SK-MEL-5 (cell line): ENCODE measurements around the gene PACSIN2. TPM values are rescaled to one million over a fixed set of nuclear protein-coding genes. Genes with fewer than 3 reads are reported as not detected.
"Not testable (repeated sequence)": the region's sequence is repeated elsewhere in the genome, so short reads cannot be mapped to it uniquely, and the experiment has no call there.

Experiments used
- DNase-seq: peaks from one replicate; pipeline ENCODE4 v3.0.0-alpha.2; 2016; ENCODE audit warnings: low read depth, low spot score
- in situ Hi-C: cut with HindIII; loops from 2 replicates; pipeline ENCODE4 v1.10.0; 2016; ENCODE audit warnings: low sequenced_read_pairs, high pct_unique_total_duplicates, low pct_unique_long_range_greater_than_20kb
- total RNA-seq: library from RNA; depleted of rRNA; stranded (reverse); fragments of >200 nt; shearing (Covaris generic); gene quantifications from 2 replicates; pipeline ENCODE4 v1.2.3, GENCODE V29; 2014

Gene PACSIN2
- total RNA-seq, 1 experiment from 2014 or later: 210 TPM

DNA sequence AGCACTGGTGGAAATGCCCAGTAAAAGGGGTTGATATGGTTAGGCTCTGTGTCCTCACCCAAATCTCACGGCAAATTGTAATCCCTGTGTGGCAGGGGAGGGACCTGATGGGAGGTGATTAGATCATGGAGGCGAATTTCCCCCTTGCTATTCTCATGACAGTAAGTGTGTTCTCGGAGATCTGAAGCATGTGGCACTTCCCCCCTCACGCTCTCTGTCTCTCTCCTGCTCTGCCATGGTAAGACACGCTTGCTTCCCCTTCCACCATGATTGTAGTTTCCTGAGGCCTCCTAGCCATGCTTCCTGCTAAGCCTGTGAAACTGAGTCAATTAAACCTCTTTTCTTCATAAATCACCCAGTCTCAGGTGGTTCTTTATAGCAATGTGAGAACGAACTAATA, 37.4 kb downstream of the PACSIN2 start:
- no peak for DNase-seq
- in situ Hi-C loops: no loop called here

- no peak for DNase-seq
- in situ Hi-C loops: no loop called here
These were observed 38.6 kb downstream of the PACSIN2 start for GRCh38 chr22:42976217-42976933.

DNA sequence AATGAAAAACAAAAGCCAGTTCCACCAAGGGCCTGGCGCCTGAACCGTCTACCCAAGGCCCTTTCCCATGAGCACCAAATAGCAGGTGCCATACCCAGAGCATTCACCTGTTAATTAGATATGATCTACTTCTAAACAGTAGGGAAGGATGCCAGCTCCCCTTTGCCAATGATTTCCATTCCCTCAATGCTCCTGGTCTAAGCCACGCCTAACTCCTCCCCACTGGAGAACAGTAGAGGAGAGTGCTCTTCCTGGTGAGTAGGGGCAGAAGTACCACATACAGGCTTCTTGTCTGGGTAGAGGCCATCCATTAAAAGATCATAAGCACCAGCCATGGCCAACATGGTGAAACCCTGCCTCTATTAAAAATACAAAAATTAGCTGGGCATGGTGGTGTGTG, 40.7 kb downstream of the PACSIN2 start:
- in situ Hi-C loops: no loop called here
- no peak for DNase-seq

DNA sequence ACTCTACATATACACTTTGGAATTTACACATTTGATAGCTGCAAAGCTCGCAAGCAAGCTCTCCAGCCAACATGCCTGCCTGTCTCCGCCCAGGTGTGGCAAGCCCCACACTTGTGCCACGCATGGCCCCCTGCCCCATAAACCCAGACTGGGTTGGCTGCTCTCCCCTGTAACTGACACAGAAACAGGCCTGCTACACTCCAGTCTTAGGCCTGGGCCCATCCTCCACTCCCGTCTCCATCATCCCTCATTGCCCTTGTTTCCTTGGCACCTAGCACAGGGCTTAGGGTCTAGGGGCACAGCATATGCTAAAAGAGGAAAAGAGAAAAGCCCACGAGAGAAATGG, 41.4 kb downstream of the PACSIN2 start:
- in situ Hi-C loops: no loop called here
- no peak for DNase-seq

GRCh38 chr22:42972649-42973535, 42.1 kb downstream of the PACSIN2 start:
- in situ Hi-C loops: no loop called here
- DNase-seq: no peak

- in situ Hi-C loops, DNase-seq: not testable (repeated sequence)
These were observed 43.5 kb downstream of the PACSIN2 start for GRCh38 chr22:42971473-42971860.

- in situ Hi-C loops: no loop called here
- no peak for DNase-seq
These were observed 44.9 kb downstream of the PACSIN2 start for GRCh38 chr22:42970029-42970428.

GRCh38 chr22:42969348-42969975, 45.5 kb downstream of the PACSIN2 start:
- in situ Hi-C loops: no loop called here
- no peak for DNase-seq

- no peak for DNase-seq
- in situ Hi-C loops: no loop called here
These were observed 47.0 kb downstream of the PACSIN2 start for GRCh38 chr22:42967933-42968332.

DNA sequence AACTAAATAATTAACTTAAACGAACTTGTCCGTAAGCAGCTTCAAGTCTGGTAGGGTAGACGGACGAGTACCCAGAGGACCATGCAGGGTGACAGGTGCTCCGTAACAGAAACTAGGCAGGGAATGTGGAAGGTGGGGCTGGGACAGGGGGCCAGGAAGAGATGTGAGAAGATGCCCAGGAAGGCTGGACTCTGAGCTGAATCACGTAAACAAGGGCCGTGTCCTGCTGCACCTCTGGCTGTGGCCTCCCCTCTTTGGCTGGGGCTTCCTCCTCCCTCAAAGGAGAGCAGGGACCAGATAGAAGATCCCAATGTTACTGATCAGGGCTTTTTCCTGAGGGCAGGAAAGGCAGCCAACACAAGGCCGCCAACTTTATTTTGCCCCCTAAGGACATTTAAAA, 47.9 kb downstream of the PACSIN2 start:
- DNase-seq: no peak
- in situ Hi-C loops: no loop called here

- no peak for DNase-seq
- in situ Hi-C loops: no loop called here
These were observed 48.5 kb downstream of the PACSIN2 start for GRCh38 chr22:42966497-42966896.

- in situ Hi-C loops: no loop called here
- no peak for DNase-seq
These were observed 49.8 kb downstream of the PACSIN2 start for GRCh38 chr22:42964994-42965699.

DNA sequence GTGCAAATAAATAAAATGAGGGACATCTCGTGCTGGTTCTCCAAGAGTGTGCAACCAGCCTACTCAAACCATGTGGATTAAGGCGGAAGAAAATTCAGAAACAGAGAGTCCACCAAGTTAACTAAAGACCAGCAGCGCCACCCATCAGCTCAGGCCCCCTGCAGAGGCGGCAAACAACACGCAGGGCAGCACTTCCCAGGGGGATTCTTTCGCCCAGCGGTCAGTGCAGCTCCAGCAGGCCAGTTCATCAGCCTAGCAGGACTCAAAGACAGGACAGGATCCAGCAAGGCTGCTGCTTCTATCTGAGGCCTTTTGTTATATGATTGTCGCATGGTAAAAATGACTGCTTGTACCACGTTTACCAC, 51.7 kb downstream of the PACSIN2 start:
- DNase-seq: peak; percentile 57
- in situ Hi-C loops: no loop called here

DNA sequence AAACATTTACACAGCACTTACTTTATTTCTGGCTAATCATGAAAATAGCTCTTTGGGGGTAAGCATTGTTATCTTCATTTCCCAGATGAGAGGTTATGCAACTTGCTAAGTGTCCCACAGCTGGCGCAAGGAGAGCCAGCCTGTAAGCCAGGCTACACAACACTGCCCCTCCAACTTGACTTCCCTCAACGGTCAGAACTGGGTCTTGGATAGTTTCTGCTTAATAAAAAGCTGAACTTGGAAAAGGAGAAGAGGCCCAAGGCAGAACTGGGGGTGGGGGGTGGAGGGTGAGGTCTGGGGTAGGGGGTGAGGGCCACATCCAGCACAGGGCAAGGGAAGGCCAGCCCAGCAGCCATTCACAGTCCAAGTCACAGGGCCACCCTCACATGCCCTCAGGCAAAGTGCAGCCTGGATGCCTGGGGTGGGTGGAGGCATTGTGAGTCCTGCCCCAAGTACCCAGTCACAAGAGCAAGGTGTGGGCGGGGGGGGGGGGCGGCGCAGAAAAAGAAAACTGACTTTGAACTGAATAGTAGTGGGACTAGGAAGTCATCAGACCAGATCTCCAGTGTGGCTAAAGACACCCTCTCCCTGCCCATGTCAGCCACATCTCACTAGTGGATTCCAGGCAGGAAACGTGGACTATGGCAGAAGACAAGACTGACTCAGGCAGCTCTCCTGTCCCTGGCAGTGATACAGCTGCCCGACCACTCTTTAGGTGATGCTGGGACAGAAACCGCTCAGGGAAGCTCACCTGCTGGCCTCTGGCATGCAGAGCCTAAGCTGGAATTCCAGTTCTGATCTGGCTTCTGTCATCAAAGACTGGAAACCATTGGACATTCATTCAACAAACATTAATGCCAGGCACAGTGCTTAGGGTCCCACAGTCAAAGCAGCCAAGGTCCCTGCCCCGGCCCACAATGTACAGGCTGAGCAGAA, 52.4 kb downstream of the PACSIN2 start:
- in situ Hi-C loops: no loop called here
- DNase-seq: peak; percentile 76

DNA sequence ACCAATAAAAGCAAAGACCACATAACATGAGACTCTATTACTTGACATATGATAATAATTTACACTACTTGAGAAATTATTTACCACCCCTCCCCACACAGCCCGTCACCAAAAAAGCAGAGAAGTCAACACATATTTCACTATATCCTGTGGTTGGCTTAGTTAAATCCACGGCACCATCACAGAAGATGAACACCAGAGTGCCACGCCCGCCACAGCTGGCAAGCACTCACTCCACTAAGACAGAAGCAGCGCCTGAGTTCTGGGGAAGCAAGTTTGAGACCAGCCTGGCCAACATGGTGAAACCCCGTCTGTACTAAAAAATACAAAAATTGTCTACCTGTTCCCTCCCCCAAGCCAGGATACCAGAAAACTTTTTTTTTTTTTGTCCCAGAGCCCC, 53.1 kb downstream of the PACSIN2 start:
- DNase-seq: no peak
- in situ Hi-C loops: no loop called here

- in situ Hi-C loops, DNase-seq: not testable (repeated sequence)
These were observed 53.6 kb downstream of the PACSIN2 start for GRCh38 chr22:42961400-42961690.
